ENCODE results near the gene ALKBH8. TPM values are rescaled to one million over a fixed set of nuclear protein-coding genes. Genes with fewer than 3 reads are reported as not detected.
A peak's percentile ranks its signal among the peaks of the same experiment; 100 is the strongest.

ALKBH8 gene
- total and polyA plus RNA-seq, 2 of the 13 experiments (the other 11 are each of a cell fraction or from before 2014, with no cell fraction given) = 2.4 to 9.1 TPM

- TF ChIP-seq SRSF1 (optimal IDR thresholded peaks at IDR 0.05; ENCODE audit: low read depth, low read length) (no peak), MTF1 (CRISPR knock-in tag; IDR thresholded peaks at IDR 0.05) (no peak), ZNF607 (CRISPR knock-in tag; IDR thresholded peaks at IDR 0.05; ENCODE audit: borderline replicate concordance) (peak; percentile 48; the same call in 1 of the 2 replicates), SALL2 (CRISPR knock-in tag; IDR thresholded peaks at IDR 0.05) (0 out of 2 replicates have a peak, but pooled peaks have one; percentile 40), RBFOX2 (IDR thresholded peaks at IDR 0.05; ENCODE audit: low read depth, low read length) (peak; percentile 50; the same call in 1 of the 2 replicates), AGO1 (IDR thresholded peaks at IDR 0.05; ENCODE audit: low read depth, low read length, poor library complexity, severe bottlenecking) (no peak), ZNF773 (CRISPR knock-in tag; IDR thresholded peaks at IDR 0.05; ENCODE audit: borderline replicate concordance) (no peak), ATAD3A (CRISPR knock-in tag; IDR thresholded peaks at IDR 0.05) (no peak), HDAC6 (IDR thresholded peaks at IDR 0.05; ENCODE audit: low read depth, low read length) (no peak), ZNF713 (CRISPR knock-in tag; IDR thresholded peaks at IDR 0.05) (0 out of 2 replicates have a peak, but pooled peaks have one; percentile 44), ZNF333 (CRISPR knock-in tag; IDR thresholded peaks at IDR 0.05; ENCODE audit: borderline replicate concordance) (no peak), ZBTB40 (IDR thresholded peaks at IDR 0.05) (no peak), ZBTB40 (CRISPR knock-in tag; IDR thresholded peaks at IDR 0.05) (peak; percentile 70), ZNF580 (CRISPR knock-in tag; IDR thresholded peaks at IDR 0.05; ENCODE audit: borderline replicate concordance, low read depth) (no peak), PBX3 (CRISPR knock-in tag; IDR thresholded peaks at IDR 0.05; ENCODE audit: borderline replicate concordance) (no peak), HNF4A (CRISPR knock-in tag; IDR thresholded peaks at IDR 0.05) (no peak), ZSCAN25 (CRISPR knock-in tag; IDR thresholded peaks at IDR 0.05) (peak; percentile 10; the same call in 1 of the 2 replicates), ZNF552 (CRISPR knock-in tag; IDR thresholded peaks at IDR 0.05; ENCODE audit: borderline replicate concordance) (no peak), SETDB1 (CRISPR knock-in tag; IDR thresholded peaks at IDR 0.05; ENCODE audit: borderline replicate concordance) (no peak), ATRX (CRISPR knock-in tag; IDR thresholded peaks at IDR 0.05; ENCODE audit: borderline replicate concordance) (no peak)
These were observed at the start of gene ALKBH8 (continued) for GRCh38 chr11:107565219-107565937.
